ENCODE data around the gene GARIN5B. TPM values are rescaled to one million over a fixed set of nuclear protein-coding genes. Genes with fewer than 3 reads are reported as not detected.

GARIN5B gene
- total RNA-seq, 4 donors from 2014 or later = 0.18 TPM; not detected in 3

- Histone ChIP-seq H3K27me3 (no peaks in the 10 kb centered on the region), H3K4me3 (no peak overlapping the region), H3K4me1 (no peaks in the 10 kb centered on the region), H3K27ac (no peak overlapping the region), H3K36me3 (no peaks in the 10 kb centered on the region), H3K9me3 (no peaks in the 10 kb centered on the region)
- DNase-seq = no peak
- TF ChIP-seq, protein P1, sequence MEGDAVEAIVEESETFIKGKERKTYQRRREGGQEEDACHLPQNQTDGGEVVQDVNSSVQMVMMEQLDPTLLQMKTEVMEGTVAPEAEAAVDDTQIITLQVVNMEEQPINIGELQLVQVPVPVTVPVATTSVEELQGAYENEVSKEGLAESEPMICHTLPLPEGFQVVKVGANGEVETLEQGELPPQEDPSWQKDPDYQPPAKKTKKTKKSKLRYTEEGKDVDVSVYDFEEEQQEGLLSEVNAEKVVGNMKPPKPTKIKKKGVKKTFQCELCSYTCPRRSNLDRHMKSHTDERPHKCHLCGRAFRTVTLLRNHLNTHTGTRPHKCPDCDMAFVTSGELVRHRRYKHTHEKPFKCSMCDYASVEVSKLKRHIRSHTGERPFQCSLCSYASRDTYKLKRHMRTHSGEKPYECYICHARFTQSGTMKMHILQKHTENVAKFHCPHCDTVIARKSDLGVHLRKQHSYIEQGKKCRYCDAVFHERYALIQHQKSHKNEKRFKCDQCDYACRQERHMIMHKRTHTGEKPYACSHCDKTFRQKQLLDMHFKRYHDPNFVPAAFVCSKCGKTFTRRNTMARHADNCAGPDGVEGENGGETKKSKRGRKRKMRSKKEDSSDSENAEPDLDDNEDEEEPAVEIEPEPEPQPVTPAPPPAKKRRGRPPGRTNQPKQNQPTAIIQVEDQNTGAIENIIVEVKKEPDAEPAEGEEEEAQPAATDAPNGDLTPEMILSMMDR (IDR thresholded peaks at IDR 0.05) = no peak
- no peak for TF ChIP-seq POLR2A (IDR thresholded peaks at IDR 0.05)
- intact Hi-C loops (cut with DNase I; ENCODE audit: low total_unique reads) = no loop called here
Measured at GRCh38 chr19:55315956-55316525, 47.0 kb downstream of the GARIN5B start.

GRCh38 chr19:55314396-55314795, 48.7 kb downstream of the GARIN5B start:
- H3K36me3 ChIP-seq = no peaks in the 10 kb centered on the region
- no peak overlapping the region for H3K4me3 ChIP-seq
- TF ChIP-seq, protein P1 (IDR thresholded peaks at IDR 0.05) = no peak
- no peak for TF ChIP-seq POLR2A (IDR thresholded peaks at IDR 0.05)
- no peaks in the 10 kb centered on the region for H3K9me3 ChIP-seq
- DNase-seq = no peak
- no peaks in the 10 kb centered on the region for H3K27me3 ChIP-seq
- no peaks in the 10 kb centered on the region for H3K4me1 ChIP-seq
- intact Hi-C loops (cut with DNase I; ENCODE audit: low total_unique reads) = no loop called here
- H3K27ac ChIP-seq = no peak overlapping the region

DNA sequence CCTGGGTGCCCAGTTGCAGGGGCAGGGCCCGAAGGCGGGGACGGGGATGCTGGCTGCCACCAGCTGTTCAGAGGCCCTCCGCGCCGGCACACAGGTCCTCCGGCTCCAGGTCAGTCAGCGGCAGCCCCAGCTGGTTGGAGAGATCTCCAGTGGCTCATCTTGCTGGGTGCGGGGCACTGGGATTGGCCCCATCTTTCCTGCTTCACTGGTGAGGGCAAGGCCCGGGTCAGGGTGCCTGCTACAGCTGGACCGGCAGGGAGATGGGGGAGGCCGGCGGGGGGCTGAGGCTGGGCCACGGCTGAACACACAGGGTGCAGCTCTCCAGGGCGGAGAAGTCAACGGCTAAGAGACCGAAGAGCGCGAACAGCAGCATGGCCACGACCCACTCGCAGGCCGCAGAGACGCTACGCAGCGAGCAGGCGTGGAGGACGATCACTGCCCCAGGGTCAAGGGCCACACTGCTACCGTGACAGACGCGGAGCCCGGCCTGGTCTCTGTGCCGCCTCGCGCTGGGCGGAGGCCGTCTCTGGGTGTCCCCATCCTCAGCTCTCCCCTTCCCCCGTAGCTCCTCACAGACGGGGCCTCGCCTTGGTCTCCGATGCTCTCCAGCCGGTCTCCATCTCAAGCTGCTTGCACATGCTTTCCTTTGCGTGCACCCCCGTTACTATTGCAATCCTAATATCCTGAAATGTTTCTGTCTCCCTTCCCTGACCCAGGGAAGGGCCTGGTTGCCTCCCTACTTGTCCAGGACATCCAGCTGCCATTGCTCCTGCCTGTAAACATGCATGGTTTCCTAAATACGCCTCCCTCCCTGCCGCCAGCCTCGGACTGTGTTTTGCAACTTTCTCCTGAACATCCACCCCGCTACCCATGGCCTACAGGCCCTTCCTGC, 50.2 kb downstream of the GARIN5B start:
- no peak overlapping the region for H3K4me3 ChIP-seq
- intact Hi-C loops (cut with DNase I; ENCODE audit: low total_unique reads) = no loop called here
- H3K4me1 ChIP-seq = no peaks in the 10 kb centered on the region
- no peaks in the 10 kb centered on the region for H3K36me3 ChIP-seq
- DNase-seq = no peak
- H3K9me3 ChIP-seq = no peaks in the 10 kb centered on the region
- H3K27me3 ChIP-seq = no peaks in the 10 kb centered on the region
- no peak for TF ChIP-seq POLR2A (IDR thresholded peaks at IDR 0.05)
- TF ChIP-seq, protein P1 (IDR thresholded peaks at IDR 0.05) = no peak
- no peak overlapping the region for H3K27ac ChIP-seq

GRCh38 chr19:55311797-55312196, 51.3 kb downstream of the GARIN5B start:
- no peak for DNase-seq
- no peaks in the 10 kb centered on the region for H3K9me3 ChIP-seq

More at GRCh38 chr19:55311797-55312196, 51.3 kb downstream of the GARIN5B start:
- Histone ChIP-seq H3K4me1 (no peaks in the 10 kb centered on the region), H3K36me3 (no peaks in the 10 kb centered on the region), H3K27me3 (no peaks in the 10 kb centered on the region), H3K4me3 (no peak overlapping the region), H3K27ac (no peak overlapping the region)
- intact Hi-C loops (cut with DNase I; ENCODE audit: low total_unique reads) = no loop called here
- TF ChIP-seq, protein P1 (IDR thresholded peaks at IDR 0.05) = no peak
- TF ChIP-seq POLR2A (IDR thresholded peaks at IDR 0.05) = no peak

All from uterus (tissue), 4 donors.